HL-60 (cell line): ENCODE measurements around the gene CACNA2D3.

Source experiments
- GABPA ChIP-seq: IDR thresholded peaks from 2 replicates; pipeline ENCODE4 v1.6.1; 2012; ENCODE audit warnings: low read depth
- REST ChIP-seq: IDR thresholded peaks from 2 replicates; pipeline ENCODE4 v1.6.1; 2012; ENCODE audit warnings: low read depth; ENCODE audit not compliant: insufficient replicate concordance
- TF ChIP-seq, protein P1 (sequence below): IDR thresholded peaks from one replicate; pipeline ENCODE4 v1.5.1; 2011; ENCODE audit warnings: low read length, control low read depth, inconsistent platforms; ENCODE audit not compliant: insufficient read depth

DNA sequence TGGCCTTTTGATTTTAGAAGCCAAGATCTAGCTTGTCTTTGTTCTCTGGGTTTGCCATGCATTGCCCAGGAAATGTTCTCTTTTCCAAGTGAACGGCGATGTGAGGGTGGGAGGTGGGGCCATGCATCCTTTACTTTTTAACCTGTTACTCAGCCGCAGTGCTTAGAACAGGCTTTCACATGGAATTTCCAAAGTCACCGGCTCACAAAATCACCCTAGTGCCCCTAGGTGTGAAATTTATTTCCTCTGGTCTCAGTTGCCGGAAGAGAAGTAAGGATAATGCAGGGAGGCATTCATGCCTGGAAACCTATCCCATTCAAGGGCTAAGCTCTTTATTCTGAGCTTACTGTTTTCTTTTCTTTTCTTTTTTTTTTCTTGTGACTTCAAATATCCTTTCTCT is 93.2 kb downstream of the CACNA2D3 start:
- TF ChIP-seq, protein P1, sequence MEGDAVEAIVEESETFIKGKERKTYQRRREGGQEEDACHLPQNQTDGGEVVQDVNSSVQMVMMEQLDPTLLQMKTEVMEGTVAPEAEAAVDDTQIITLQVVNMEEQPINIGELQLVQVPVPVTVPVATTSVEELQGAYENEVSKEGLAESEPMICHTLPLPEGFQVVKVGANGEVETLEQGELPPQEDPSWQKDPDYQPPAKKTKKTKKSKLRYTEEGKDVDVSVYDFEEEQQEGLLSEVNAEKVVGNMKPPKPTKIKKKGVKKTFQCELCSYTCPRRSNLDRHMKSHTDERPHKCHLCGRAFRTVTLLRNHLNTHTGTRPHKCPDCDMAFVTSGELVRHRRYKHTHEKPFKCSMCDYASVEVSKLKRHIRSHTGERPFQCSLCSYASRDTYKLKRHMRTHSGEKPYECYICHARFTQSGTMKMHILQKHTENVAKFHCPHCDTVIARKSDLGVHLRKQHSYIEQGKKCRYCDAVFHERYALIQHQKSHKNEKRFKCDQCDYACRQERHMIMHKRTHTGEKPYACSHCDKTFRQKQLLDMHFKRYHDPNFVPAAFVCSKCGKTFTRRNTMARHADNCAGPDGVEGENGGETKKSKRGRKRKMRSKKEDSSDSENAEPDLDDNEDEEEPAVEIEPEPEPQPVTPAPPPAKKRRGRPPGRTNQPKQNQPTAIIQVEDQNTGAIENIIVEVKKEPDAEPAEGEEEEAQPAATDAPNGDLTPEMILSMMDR = no peak
- TF ChIP-seq REST = no peak
- TF ChIP-seq GABPA = no peak
